Loucy (cell line): ENCODE results near the gene SORCS1.
A peak's percentile ranks its signal among the peaks of the same experiment; 100 is the strongest.

Experiments
- H2AFZ ChIP-seq: fragments of 200-600 bp; sonication (generic); 2 replicates; pipeline ENCODE4 v1.6.0; 2016; ENCODE audit warnings: antibody characterized with exemption, mild to moderate bottlenecking, low read length, moderate library complexity
- H3F3A ChIP-seq: fragments of 200-600 bp; 2 replicates; pipeline ENCODE4 v1.6.0; 2016; ENCODE audit warnings: antibody characterized with exemption, low read depth, mild to moderate bottlenecking
- H3K27me3 ChIP-seq: fragments of 200-600 bp; sonication (generic); 2 replicates; pipeline ENCODE4 v1.6.1; 2014; ENCODE audit warnings: low read length, mild to moderate bottlenecking; ENCODE audit not compliant: insufficient read depth, poor library complexity, severe bottlenecking
- H3K36me3 ChIP-seq: fragments of 200-600 bp; sonication (generic); 2 replicates; pipeline ENCODE4 v1.6.1; 2016; ENCODE audit warnings: low read length; ENCODE audit not compliant: insufficient read depth
- H3K4me1 ChIP-seq: fragments of 200-600 bp; sonication (generic); 2 replicates; pipeline ENCODE4 v1.5.1; 2014; ENCODE audit warnings: low read length, mild to moderate bottlenecking; ENCODE audit not compliant: insufficient read depth, poor library complexity, severe bottlenecking
- H3K4me2 ChIP-seq: fragments of 200-600 bp; sonication (generic); 2 replicates; pipeline ENCODE4 v1.6.0; 2014; ENCODE audit warnings: antibody characterized with exemption, low read length, low read depth, mild to moderate bottlenecking; ENCODE audit not compliant: poor library complexity, severe bottlenecking
- H3K4me3 ChIP-seq: fragments of 200-600 bp; sonication (generic); 2 replicates; pipeline ENCODE4 v1.5.1; 2014; ENCODE audit warnings: low read length, mild to moderate bottlenecking, mixed read lengths; ENCODE audit not compliant: poor library complexity, severe bottlenecking
- H3K79me2 ChIP-seq: fragments of 200-600 bp; sonication (generic); 2 replicates; pipeline ENCODE4 v1.6.1; 2014; ENCODE audit warnings: low read length; ENCODE audit not compliant: insufficient read depth
- H3K9ac ChIP-seq: fragments of 200-600 bp; sonication (generic); 2 replicates; pipeline ENCODE4 v1.6.0; 2014; ENCODE audit warnings: mild to moderate bottlenecking, low read depth, low read length, moderate library complexity; ENCODE audit not compliant: poor library complexity, severe bottlenecking
- H3K9me2 ChIP-seq: fragments of 200-600 bp; sonication (generic); replicated peaks from 2 replicates; pipeline ENCODE4 v1.6.1; 2016; ENCODE audit warnings: low read depth, low read length, mixed read lengths
- H3K9me3 ChIP-seq: fragments of 200-600 bp; sonication (generic); 2 replicates; pipeline ENCODE4 v1.6.1; 2014; ENCODE audit warnings: mild to moderate bottlenecking, antibody characterized with exemption, low read length, low read depth; ENCODE audit not compliant: insufficient read depth
- H4K20me1 ChIP-seq: fragments of 200-600 bp; sonication (generic); 2 replicates; pipeline ENCODE4 v1.6.0; 2014; ENCODE audit warnings: antibody characterized with exemption, low read length, mild to moderate bottlenecking; ENCODE audit not compliant: insufficient read depth, poor library complexity, severe bottlenecking
- CTCF ChIP-seq: fragments of 200-600 bp; sonication (generic); conservative IDR thresholded peaks from 2 replicates; pipeline ENCODE4 v1.5.1; 2014; ENCODE audit warnings: mild to moderate bottlenecking, antibody characterized with exemption, low read length
- EZH2phosphoT487 ChIP-seq: fragments of 200-600 bp; IDR thresholded peaks from 2 replicates; pipeline ENCODE4 v1.6.1; 2018; ENCODE audit warnings: antibody characterized with exemption, mild to moderate bottlenecking, moderate library complexity, borderline replicate concordance

SORCS1 gene

GRCh38 chr10:106982268-106982667, 182.2 kb downstream of the SORCS1 start:
- H3K27me3 ChIP-seq, result no peaks in the 10 kb centered on the region
- H3F3A ChIP-seq, result no peaks in the 10 kb centered on the region
- TF ChIP-seq EZH2phosphoT487, result no peak
- TF ChIP-seq CTCF, result no peak

GRCh38 chr10:106981452-106982075, 182.9 kb downstream of the SORCS1 start:
- H3K79me2 ChIP-seq, result no peaks in the 10 kb centered on the region
- no peak overlapping the region for H3K9ac ChIP-seq
- no peak overlapping the region; the same call in 1 of the 2 replicates for H2AFZ ChIP-seq
- no peak overlapping the region for H3K4me2 ChIP-seq
- no peaks in the 10 kb centered on the region for H3K9me2 ChIP-seq
- H3F3A ChIP-seq, result no peaks in the 10 kb centered on the region
- H4K20me1 ChIP-seq, result no peaks in the 10 kb centered on the region
- no peaks in the 10 kb centered on the region for H3K27me3 ChIP-seq
- H3K9me3 ChIP-seq, result no peaks in the 10 kb centered on the region
- TF ChIP-seq EZH2phosphoT487, result no peak
- no peak for TF ChIP-seq CTCF
- H3K4me1 ChIP-seq, result no peaks in the 10 kb centered on the region
- H3K4me3 ChIP-seq, result no peak overlapping the region
- no peaks in the 10 kb centered on the region for H3K36me3 ChIP-seq

More at GRCh38 chr10:106982268-106982667, 182.2 kb downstream of the SORCS1 start:
- H3K9me2 ChIP-seq, result no peaks in the 10 kb centered on the region
- H4K20me1 ChIP-seq, result no peaks in the 10 kb centered on the region
- H3K9me3 ChIP-seq, result no peaks in the 10 kb centered on the region
- H3K79me2 ChIP-seq, result no peaks in the 10 kb centered on the region
- H3K36me3 ChIP-seq, result no peaks in the 10 kb centered on the region
- H2AFZ ChIP-seq, result no peak overlapping the region
- no peaks in the 10 kb centered on the region for H3K4me1 ChIP-seq
- no peak overlapping the region for H3K9ac ChIP-seq
- no peak overlapping the region for H3K4me2 ChIP-seq
- H3K4me3 ChIP-seq, result no peak overlapping the region

GRCh38 chr10:106980495-106981451, 183.7 kb downstream of the SORCS1 start:
- no peaks in the 10 kb centered on the region for H3K9me3 ChIP-seq
- no peak overlapping the region for H3K4me2 ChIP-seq
- H4K20me1 ChIP-seq, result no peaks in the 10 kb centered on the region
- H3K36me3 ChIP-seq, result no peaks in the 10 kb centered on the region
- H3K4me3 ChIP-seq, result no peak overlapping the region
- no peaks in the 10 kb centered on the region for H3K4me1 ChIP-seq
- TF ChIP-seq EZH2phosphoT487 (no peak), CTCF (peak; percentile 51)
- H3K27me3 ChIP-seq, result no peaks in the 10 kb centered on the region
- no peaks in the 10 kb centered on the region for H3F3A ChIP-seq
- H3K9me2 ChIP-seq, result no peaks in the 10 kb centered on the region
- no peaks in the 10 kb centered on the region for H3K79me2 ChIP-seq
- no peak overlapping the region for H3K9ac ChIP-seq
- no peak overlapping the region; the same call in 1 of the 2 replicates for H2AFZ ChIP-seq
